Body of pancreas (tissue), 4 donors: ENCODE measurements around the gene GABRG3. TPM values are rescaled to one million over a fixed set of nuclear protein-coding genes. Genes with fewer than 3 reads are reported as not detected.

Experiments
- ATAC-seq: fragments of 150-250 bp; one replicate; pipeline ENCODE4 v1.9.1; 2016
- DNase-seq, 4 donors: peaks; one replicate each; pipeline ENCODE4 v3.0.0-alpha.2; 2019
- H3K27ac ChIP-seq, 4 donors: fragments of 200-600 bp; sonication (generic); 1 replicate in 3 of 4; 2 replicates in 1 of 4; pipeline versions ENCODE4 v1.5.1 to v1.6.1; 2016 to 2019; ENCODE audit warnings: mild to moderate bottlenecking in 1 of 4, mixed read lengths in 1 of 4, moderate library complexity in 1 of 4
- H3K27me3 ChIP-seq, 2 donors: fragments of 200-600 bp; sonication (generic); one replicate each; pipeline ENCODE4 v1.6.0; 2016; ENCODE audit warnings: mild to moderate bottlenecking in 1 of 2
- H3K36me3 ChIP-seq, 2 donors: fragments of 200-600 bp; sonication (generic); replicated peaks in 1 of 2; 2 replicates each; pipeline ENCODE4 v1.5.1; 2016; ENCODE audit warnings: low read depth in 2 of 2; ENCODE audit not compliant: insufficient read depth in 1 of 2
- H3K4me1 ChIP-seq: fragments of 200-600 bp; sonication (generic); one replicate; pipeline ENCODE4 v1.6.0; 2016
- H3K4me3 ChIP-seq, 2 donors: fragments of 200-600 bp; sonication (generic); 1 replicate in 1 of 2; 2 replicates in 1 of 2; pipeline ENCODE4 v1.5.1; 2016 to 2019
- H3K9me3 ChIP-seq, 3 donors: fragments of 200-600 bp; sonication (generic); 1 replicate in 2 of 3; 2 replicates in 1 of 3; pipeline ENCODE4 v1.5.1; 2016
- CTCF ChIP-seq, 7 experiments: fragments of 450-650 bp in 4 of 7; fragments of 200-600 bp in 3 of 7; sonication (generic) in 3 of 7; IDR thresholded peaks; one replicate each; pipeline ENCODE4 v1.5.1; 2016 to 2019; ENCODE audit warnings: antibody characterized with exemption in 7 of 7
- POLR2A ChIP-seq, 3 donors: fragments of 450-650 bp; IDR thresholded peaks; one replicate each; pipeline ENCODE4 v1.6.1; 2016; ENCODE audit warnings: antibody characterized with exemption in 3 of 3, mild to moderate bottlenecking in 2 of 3
- WGBS, 2 donors: methylation state at CpG; one replicate each; pipeline ENCODE4 v1.1.5; 2017; 5-methylcytosine and 5-hydroxymethylcytosine counted together
- intact Hi-C: fragments of 100-400 bp; cut with DNase I; formaldehyde crosslinking; loops from one replicate; pipeline ENCODE4 v1.15.1; 2023
- total RNA-seq, 2 donors: library from RNA; depleted of rRNA; stranded (reverse); fragments of >200 nt; gene quantifications; one replicate each; pipeline ENCODE4 v1.1.0, GENCODE V29; 2016

Gene GABRG3
- total RNA-seq, 2 donors from 2014 or later, result not detected

GRCh38 chr15:27353856-27354255 is 382.9 kb downstream of the GABRG3 start:
- no peak overlapping the region for H3K27ac ChIP-seq
- 36 to 38% methylated on average over 2 of the region's 2 CpGs for WGBS, 2 donors
- ATAC-seq, result no peak
- peaks cover 3% of the 10 kb centered on the region for H3K4me1 ChIP-seq
- no peaks in the 10 kb centered on the region for H3K9me3 ChIP-seq
- intact Hi-C loops, result loop anchor here (10.0 kb wide), 1 partner anchor 299 kb away; no protein-coding TSS in a partner anchor
- DNase-seq, result no peak
- H3K27me3 ChIP-seq, result no peaks in the 10 kb centered on the region
- TF ChIP-seq POLR2A (IDR thresholded peaks at IDR 0.05) (no peak), CTCF (IDR thresholded peaks at IDR 0.05) (no peak)
- no peak overlapping the region for H3K4me3 ChIP-seq
- no peaks in the 10 kb centered on the region for H3K36me3 ChIP-seq

GRCh38 chr15:27358751-27359434 is 387.9 kb downstream of the GABRG3 start:
- no peak for TF ChIP-seq POLR2A (IDR thresholded peaks at IDR 0.05)
- peak; percentile 39 to 63 (median 53) for TF ChIP-seq CTCF (IDR thresholded peaks at IDR 0.05)
- no peak overlapping the region for H3K27ac ChIP-seq
- H3K36me3 ChIP-seq, result no peaks in the 10 kb centered on the region
- ATAC-seq, result no peak
- intact Hi-C loops, result loop anchor here (10.0 kb wide), 1 partner anchor 304 kb away; no protein-coding TSS in a partner anchor
- H3K4me1 ChIP-seq, result peaks cover 3% of the 10 kb centered on the region
- H3K4me3 ChIP-seq, result no peak overlapping the region
- no peaks in the 10 kb centered on the region for H3K27me3 ChIP-seq
- H3K9me3 ChIP-seq, result no peaks in the 10 kb centered on the region
- 21 to 22% methylated on average over 18 to 19 of the region's 19 CpGs for WGBS, 2 donors
- DNase-seq, result peak in 3 of 4 donors; percentile 13 to 45 (median 26)

DNA sequence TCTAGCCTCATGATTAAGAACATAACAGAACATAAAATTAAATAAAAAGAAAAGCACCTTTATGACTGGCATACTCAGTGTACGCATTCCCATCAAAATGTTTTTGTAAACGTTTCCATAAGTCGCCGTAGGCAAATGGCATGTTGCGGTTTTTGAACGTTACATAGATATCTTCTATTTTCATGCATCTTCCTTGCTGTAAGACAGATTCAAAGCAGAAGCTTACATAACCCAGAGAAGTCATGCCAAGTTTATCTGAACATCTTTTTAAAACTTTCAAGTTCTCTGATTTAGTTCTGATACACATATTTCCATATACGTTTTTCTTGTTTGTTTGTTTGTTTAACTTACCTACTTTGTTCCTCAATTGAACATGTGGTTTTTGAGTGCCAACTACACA is 388.6 kb downstream of the GABRG3 start:
- no peak for ATAC-seq
- TF ChIP-seq POLR2A (IDR thresholded peaks at IDR 0.05), result no peak
- Histone ChIP-seq H3K27ac (no peak overlapping the region), H3K4me1 (peaks cover 3% of the 10 kb centered on the region), H3K27me3 (no peaks in the 10 kb centered on the region), H3K9me3 (no peaks in the 10 kb centered on the region), H3K36me3 (no peaks in the 10 kb centered on the region), H3K4me3 (no peak overlapping the region)
- intact Hi-C loops, result loop anchor here (10.0 kb wide), 1 partner anchor 305 kb away; no protein-coding TSS in a partner anchor
- WGBS, 2 donors, result 56 to 59% methylated on average over 7 of the region's 7 CpGs
- DNase-seq, result no peak

GRCh38 chr15:27360316-27360715 is 389.3 kb downstream of the GABRG3 start:
- no peak overlapping the region for H3K4me3 ChIP-seq
- DNase-seq (no peak), ATAC-seq (no peak)
- no peaks in the 10 kb centered on the region for H3K36me3 ChIP-seq
- WGBS, 2 donors, result 48 to 54% methylated on average over 4 to 7 of the region's 7 CpGs
- no peaks in the 10 kb centered on the region for H3K27me3 ChIP-seq
- H3K4me1 ChIP-seq, result peaks cover 3% of the 10 kb centered on the region
- TF ChIP-seq CTCF (IDR thresholded peaks at IDR 0.05), result no peak
- TF ChIP-seq POLR2A (IDR thresholded peaks at IDR 0.05), result no peak
- intact Hi-C loops, result no loop called here
- no peak overlapping the region for H3K27ac ChIP-seq
- H3K9me3 ChIP-seq, result no peaks in the 10 kb centered on the region

DNA sequence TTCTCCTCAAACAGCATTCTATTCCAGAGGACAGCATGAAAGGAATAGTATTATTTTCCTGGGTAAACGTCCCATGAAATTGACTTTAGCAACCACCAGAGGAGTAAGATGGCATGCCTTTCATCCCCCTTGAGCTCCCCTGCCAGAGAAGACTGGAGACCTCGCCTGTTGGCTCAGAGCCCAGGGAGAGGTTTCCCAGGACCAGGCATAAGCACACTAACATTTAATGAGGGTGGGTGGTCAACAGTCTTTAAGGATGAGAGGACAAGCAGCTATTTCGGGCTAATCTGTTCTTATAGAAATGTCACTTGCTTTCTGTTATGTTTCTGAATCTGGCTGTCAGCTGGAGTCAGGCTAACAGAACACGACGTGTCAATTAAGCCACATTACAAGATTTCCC is 390.5 kb downstream of the GABRG3 start:
- H3K4me3 ChIP-seq, result no peak overlapping the region
- H3K9me3 ChIP-seq, result no peaks in the 10 kb centered on the region
- DNase-seq (no peak), ATAC-seq (no peak)
- H3K36me3 ChIP-seq, result no peaks in the 10 kb centered on the region
- 36 to 45% methylated on average over 5 of the region's 5 CpGs for WGBS, 2 donors
- TF ChIP-seq CTCF (IDR thresholded peaks at IDR 0.05), result no peak
- no peak for TF ChIP-seq POLR2A (IDR thresholded peaks at IDR 0.05)
- H3K27me3 ChIP-seq, result no peaks in the 10 kb centered on the region
- no peak overlapping the region for H3K27ac ChIP-seq
- H3K4me1 ChIP-seq, result peaks cover 3% of the 10 kb centered on the region
- intact Hi-C loops, result no loop called here
